ENCODE data around the gene KLKB1. TPM values are rescaled to one million over a fixed set of nuclear protein-coding genes. Genes with fewer than 3 reads are reported as not detected.
A peak's percentile ranks its signal among the peaks of the same experiment; 100 is the strongest.

KLKB1 gene
- total and polyA plus RNA-seq, 3 donors from 2014 or later, result 2.7 to 4.4 (median 3.5) TPM

GRCh38 chr4:186200516-186200915 lies 26.8 kb upstream of the KLKB1 start:
- no peak for TF ChIP-seq POLR2A (IDR thresholded peaks at IDR 0.05)
- H3K27ac ChIP-seq, result no peak overlapping the region
- no peaks in the 10 kb centered on the region for H3K27me3 ChIP-seq
- no peaks in the 10 kb centered on the region for H3K36me3 ChIP-seq (ENCODE audit: low read depth, missing control alignments)
- no peaks in the 10 kb centered on the region for H3K4me1 ChIP-seq
- H3K4me3 ChIP-seq, result no peak overlapping the region
- no peak for DNase-seq
- 54 to 69% methylated on average over 6 of the region's 6 CpGs for WGBS, 2 donors
- H3K9me3 ChIP-seq, result no peaks in the 10 kb centered on the region
- intact Hi-C loops (cut with DNase I; ENCODE audit: low total_unique reads), result no loop called here

- Histone ChIP-seq H3K36me3 (ENCODE audit: low read depth, missing control alignments) (no peaks in the 10 kb centered on the region), H3K27me3 (no peaks in the 10 kb centered on the region), H3K4me3 (no peak overlapping the region), H3K27ac (no peak overlapping the region), H3K9me3 (no peaks in the 10 kb centered on the region), H3K4me1 (no peaks in the 10 kb centered on the region)
- DNase-seq, result no peak
- intact Hi-C loops (cut with DNase I; ENCODE audit: low total_unique reads), result no loop called here
- no peak for TF ChIP-seq CTCF (IDR thresholded peaks at IDR 0.05)
- no peak for TF ChIP-seq POLR2A (IDR thresholded peaks at IDR 0.05)
- WGBS, 2 donors, result 57 to 73% methylated on average over 7 of the region's 7 CpGs
Observed at GRCh38 chr4:186201010-186201409, 26.3 kb upstream of the KLKB1 start.

GRCh38 chr4:186201535-186202230 lies 25.6 kb upstream of the KLKB1 start:
- Histone ChIP-seq H3K36me3 (ENCODE audit: low read depth, missing control alignments) (no peaks in the 10 kb centered on the region), H3K27ac (no peak overlapping the region), H3K4me1 (no peaks in the 10 kb centered on the region), H3K27me3 (no peaks in the 10 kb centered on the region), H3K9me3 (no peaks in the 10 kb centered on the region), H3K4me3 (no peak overlapping the region)
- intact Hi-C loops (cut with DNase I; ENCODE audit: low total_unique reads), result no loop called here
- TF ChIP-seq CTCF (IDR thresholded peaks at IDR 0.05), result peak; percentile 23 to 48 (median 41)
- no peak for TF ChIP-seq POLR2A (IDR thresholded peaks at IDR 0.05)
- peak; percentile 33 for DNase-seq
- WGBS, 2 donors, result 17 to 43% methylated on average over 9 of the region's 9 CpGs

GRCh38 chr4:186202490-186203140 lies 24.7 kb upstream of the KLKB1 start:
- no peak overlapping the region for H3K27ac ChIP-seq
- H3K9me3 ChIP-seq, result no peaks in the 10 kb centered on the region
- DNase-seq, result no peak
- no peaks in the 10 kb centered on the region for H3K27me3 ChIP-seq
- intact Hi-C loops (cut with DNase I; ENCODE audit: low total_unique reads), result no loop called here
- no peak overlapping the region for H3K4me3 ChIP-seq
- no peaks in the 10 kb centered on the region for H3K4me1 ChIP-seq
- WGBS, 2 donors, result 70 to 71% methylated on average over 8 of the region's 8 CpGs
- no peaks in the 10 kb centered on the region for H3K36me3 ChIP-seq (ENCODE audit: low read depth, missing control alignments)
- TF ChIP-seq POLR2A (IDR thresholded peaks at IDR 0.05) (no peak), CTCF (IDR thresholded peaks at IDR 0.05) (no peak)

- TF ChIP-seq CTCF (IDR thresholded peaks at IDR 0.05), result no peak
- TF ChIP-seq POLR2A (IDR thresholded peaks at IDR 0.05), result no peak
- intact Hi-C loops (cut with DNase I; ENCODE audit: low total_unique reads), result no loop called here
- peak; percentile 35 for DNase-seq
Observed at GRCh38 chr4:186203406-186203805, 23.9 kb upstream of the KLKB1 start.

More at GRCh38 chr4:186203406-186203805, 23.9 kb upstream of the KLKB1 start:
- Histone ChIP-seq H3K27ac (no peak overlapping the region), H3K9me3 (no peaks in the 10 kb centered on the region), H3K36me3 (ENCODE audit: low read depth, missing control alignments) (no peaks in the 10 kb centered on the region), H3K27me3 (no peaks in the 10 kb centered on the region), H3K4me3 (peak overlapping the region in 1 of 2 donors; percentile 51), H3K4me1 (no peaks in the 10 kb centered on the region)
- WGBS, 2 donors, result 15 to 16% methylated on average over 12 of the region's 12 CpGs
